CD4-positive, alpha-beta T cell treated with Interleukin-21 for 1 hour (primary cell): ENCODE data around the gene RNF13.

Source experiments
- DNase-seq: peaks from one replicate; pipeline ENCODE4 v3.0.0-alpha.2; 2020

RNF13 gene, protein sequence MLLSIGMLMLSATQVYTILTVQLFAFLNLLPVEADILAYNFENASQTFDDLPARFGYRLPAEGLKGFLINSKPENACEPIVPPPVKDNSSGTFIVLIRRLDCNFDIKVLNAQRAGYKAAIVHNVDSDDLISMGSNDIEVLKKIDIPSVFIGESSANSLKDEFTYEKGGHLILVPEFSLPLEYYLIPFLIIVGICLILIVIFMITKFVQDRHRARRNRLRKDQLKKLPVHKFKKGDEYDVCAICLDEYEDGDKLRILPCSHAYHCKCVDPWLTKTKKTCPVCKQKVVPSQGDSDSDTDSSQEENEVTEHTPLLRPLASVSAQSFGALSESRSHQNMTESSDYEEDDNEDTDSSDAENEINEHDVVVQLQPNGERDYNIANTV

DNA sequence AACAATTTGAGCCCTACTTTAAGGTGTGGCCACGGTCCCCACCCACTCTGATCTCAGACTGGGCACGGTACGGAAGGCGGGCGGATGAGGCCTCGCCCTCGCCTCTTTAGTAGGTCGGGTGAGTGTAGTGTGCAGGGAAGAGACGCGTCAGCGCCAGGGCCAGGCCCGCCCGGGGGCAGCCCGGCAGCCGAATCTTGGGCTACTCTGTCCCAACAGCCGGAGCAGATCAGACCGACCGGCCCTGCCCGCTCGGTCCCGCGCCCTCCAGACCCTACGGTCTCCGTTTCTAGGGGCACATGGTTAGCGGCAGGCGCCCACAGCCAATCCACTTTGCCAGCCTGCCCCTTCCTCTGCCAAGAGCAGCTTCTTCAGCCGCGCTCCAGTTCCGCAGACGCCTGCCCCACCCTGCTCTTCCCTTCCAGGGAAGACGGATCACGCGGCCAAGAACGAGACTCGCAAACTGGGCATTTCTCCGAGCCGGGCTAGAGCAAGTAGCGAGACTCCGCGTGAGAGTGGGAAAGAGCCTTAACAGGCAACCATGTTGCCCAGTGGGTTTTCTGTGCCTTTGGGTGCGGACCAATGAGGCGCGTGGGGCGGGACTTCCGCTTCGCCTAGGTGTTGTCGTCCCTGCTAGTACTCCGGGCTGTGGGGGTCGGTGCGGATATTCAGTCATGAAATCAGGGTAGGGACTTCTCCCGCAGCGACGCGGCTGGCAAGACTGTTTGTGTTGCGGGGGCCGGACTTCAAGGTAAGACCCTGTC is at the start of gene RNF13:
Gene RNF13, plus strand, starts transcription at position 610 of the 761 bp plus-strand sequence. CDS start 32,812 bp downstream, outside the sequence.
- peak; percentile 92 for DNase-seq

DNA sequence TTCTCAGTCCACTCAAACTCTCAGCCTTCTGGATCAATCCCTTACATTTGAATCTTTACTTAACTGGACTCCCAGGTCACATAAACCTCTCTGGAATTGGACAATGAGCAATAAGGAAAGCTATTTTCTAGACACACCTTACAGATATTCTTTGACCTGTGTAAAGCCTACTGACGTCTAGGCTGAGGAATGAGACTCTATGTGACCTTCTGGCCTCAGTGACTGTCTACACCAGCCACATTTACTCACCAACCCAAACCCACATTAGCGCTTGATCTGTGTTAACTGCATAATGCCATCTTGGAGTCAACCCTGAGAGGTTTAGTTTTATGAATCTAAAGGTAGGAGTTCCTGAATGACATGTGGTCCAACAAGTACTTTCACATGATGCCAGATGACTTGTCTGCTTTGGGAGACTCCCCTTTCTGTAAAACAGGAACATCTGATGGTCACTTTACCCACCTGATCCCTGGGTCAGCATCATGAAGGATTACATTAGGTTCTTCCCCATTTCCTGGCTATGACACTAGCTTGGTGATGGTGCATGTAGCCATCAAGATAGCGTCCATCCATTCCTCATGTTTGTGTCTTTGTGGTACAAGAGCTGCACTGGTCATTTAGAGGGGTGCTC is 49.3 kb upstream of the RNF13 start:
- no peak for DNase-seq

- DNase-seq, result no peak
These were observed 48.7 kb upstream of the RNF13 start for GRCh38 chr3:149764302-149764701.

DNA sequence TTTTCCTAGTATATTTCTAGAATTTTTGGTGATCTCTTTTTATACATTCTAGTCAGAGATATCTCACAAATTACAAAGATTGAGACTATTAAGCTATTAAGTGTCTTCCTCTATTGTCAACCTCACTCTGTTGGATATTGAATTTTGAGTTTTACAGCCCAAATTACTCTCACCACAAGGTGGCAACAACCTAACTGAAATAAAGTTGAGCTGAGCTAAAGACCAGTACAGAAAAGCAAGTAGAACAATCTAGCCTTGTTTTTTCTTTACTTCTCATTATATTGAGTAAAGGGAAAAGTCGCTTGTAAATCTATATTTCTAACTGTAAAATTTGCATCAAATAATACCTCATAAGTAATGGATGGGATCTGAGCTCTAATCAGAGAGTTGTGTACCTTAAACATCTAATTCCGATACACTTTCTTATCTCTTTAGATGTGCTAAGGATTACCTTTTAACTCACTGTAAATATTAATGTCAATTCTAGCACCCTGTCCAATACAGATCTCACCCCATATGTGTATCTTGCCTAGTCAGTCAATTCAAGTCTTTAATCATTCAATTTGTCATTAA is 47.2 kb upstream of the RNF13 start:
- DNase-seq, result no peak

GRCh38 chr3:149767720-149768119 is 45.3 kb upstream of the RNF13 start:
- DNase-seq, result no peak

DNA sequence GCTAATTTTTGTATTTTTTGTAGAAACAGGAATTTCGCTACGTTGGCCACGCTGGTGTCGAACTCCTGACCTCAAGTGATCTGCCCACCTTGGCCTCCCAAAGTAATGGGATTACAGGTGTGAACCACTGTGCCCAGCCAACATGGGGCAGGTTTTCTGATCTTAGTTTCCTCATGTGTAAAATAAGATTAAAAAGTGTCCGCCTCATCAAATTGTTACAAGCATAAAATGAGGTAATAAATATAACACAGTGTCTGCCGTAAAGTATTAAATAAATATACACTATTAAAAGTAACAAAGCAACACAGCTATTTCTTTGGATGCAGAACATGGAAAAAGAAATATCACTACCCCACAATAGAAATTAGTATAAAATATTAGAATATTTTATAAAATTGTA is 44.3 kb upstream of the RNF13 start:
- DNase-seq, result no peak

DNA sequence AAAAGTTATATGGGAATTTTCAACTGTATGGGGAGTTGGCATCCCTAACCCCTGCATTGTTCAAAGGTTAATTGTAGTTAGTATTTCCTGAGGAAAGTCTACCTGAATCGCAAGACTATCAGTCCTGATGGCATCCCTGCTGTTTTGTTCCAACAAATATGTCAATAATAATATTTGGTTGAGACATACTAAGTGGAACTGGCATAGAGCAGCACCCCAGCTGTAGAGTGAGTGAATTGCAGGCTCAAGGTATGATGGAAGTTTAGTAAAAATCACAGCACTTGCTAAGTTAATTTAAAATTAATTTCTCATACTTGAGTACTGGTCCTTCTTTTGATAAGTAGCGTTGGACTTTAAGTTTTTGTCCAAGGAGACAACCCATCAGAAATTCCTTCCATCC is 42.8 kb upstream of the RNF13 start:
- DNase-seq, result no peak

DNA sequence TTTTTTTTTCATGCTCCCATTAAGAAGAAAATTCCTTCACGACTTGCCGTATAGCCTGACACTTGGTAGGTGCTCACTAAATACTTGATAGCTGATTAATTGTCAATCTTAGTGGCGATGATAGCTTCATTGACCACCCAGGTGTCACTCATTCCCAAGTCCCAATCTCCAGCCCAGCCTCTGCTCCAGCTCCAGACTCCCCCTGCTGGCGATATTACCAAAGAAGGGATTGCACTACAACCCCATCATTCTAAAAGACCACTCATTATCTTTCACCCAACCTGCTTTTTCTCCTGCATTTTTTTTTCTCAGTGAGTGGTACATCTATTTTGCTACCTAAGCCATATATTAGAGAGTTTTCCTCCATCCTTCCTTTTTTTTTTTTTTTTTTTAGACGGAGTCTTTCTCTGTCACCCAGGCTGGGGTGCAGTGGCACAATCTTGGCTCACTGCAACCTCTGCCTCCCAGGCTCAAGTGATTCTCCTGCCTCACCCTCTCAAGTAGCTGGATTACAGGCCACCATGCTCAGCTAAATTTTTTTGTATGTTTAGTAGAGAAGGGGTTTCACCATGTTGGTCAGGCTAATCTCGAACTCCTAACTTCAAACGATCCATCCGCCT is 41.3 kb upstream of the RNF13 start:
- DNase-seq, result peak; percentile 40

DNA sequence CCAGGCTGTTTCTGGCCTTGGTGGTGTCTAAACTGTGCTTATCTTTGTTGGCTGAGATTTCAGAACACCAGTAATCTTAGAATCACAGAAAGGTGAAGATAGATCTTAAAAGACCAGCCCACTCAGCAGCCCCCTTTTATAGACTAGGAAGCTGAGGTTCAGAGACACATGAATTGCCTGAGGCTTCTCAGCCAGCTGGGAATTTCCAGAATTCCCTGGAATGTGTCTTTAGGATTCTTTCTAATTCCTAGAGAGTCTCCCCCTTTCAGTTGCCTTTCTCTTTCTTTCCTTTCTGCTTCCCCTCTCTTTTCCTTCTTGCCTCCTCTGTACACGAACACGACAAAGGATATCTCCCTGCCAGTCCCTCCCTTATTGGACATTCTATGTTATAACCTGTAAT is 40.2 kb upstream of the RNF13 start:
- DNase-seq, result no peak

DNA sequence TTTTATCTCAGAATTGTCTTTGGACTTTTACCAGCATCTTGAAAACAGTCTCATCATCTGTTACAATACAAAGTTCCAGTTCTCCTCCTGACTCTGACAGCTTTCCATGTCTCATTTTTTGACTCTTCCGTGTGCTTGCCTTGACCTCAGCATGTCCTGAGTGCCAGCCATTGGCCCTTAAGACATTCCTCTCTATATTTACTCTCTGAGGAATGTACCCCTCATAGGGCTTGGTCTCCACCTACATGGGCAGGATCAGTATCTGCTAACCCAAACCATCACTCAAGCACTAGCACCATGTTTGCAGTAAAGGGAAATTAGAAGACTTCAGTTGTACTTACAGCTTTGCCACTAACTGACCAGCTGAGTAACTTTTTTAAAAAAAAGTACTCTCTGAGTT is 36.8 kb upstream of the RNF13 start:
- no peak for DNase-seq

DNA sequence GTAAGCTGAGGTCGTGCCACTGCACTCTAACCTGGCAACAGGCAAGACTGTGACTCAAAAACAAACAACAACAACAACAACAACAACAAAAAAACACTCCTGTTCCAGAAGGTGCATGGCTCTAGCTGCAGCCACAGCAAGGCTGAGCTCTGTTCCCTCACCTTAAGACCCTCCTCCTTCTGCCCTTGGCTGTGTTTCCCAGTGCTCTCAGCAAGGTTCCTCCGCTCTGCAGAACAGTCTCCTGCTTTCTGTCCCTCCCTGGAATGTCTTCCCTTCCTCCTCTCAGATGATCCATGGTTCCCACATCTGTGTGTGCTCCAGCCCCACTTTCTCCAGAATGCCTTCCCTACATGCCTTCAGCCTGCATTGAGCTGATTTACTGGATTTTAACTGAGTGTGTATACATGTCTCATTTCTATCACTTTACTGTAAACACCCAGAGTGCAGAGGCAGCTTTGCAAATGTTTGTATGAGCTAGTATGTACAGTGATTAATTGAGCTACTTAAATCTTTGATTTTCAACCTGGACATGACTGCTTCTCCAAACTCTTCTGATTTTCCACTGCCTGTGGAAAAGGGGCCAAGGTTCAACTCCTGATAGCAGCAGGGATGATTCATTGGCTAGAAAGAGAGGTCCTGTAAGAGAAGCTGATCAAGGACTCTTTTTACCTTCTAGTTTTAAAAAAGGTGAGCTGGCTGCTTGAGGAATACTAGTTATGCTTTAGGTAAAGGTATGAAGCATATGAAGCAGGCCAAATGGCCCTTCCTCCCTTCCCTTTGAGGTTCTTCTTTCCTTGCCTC is 35.4 kb upstream of the RNF13 start:
- no peak for DNase-seq

DNA sequence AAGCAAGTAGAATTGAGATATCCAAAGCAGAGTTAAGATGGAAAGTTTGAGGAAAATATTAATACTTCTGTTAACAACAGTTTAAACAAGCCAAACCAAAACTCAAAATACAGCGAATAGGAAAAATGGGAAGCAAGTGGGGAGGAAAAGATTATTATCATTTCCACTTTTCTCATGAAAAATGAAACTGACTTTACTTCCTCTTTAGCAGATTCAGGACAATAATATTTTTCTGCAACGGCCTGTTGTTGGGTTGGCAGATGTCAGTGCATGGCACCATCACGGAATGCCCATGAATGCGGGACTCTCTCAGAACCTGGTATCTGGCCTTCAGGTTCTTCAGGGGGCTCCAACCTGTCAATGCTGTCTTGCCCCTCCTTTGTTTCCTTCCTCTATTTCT is 31.8 kb upstream of the RNF13 start:
- no peak for DNase-seq

DNA sequence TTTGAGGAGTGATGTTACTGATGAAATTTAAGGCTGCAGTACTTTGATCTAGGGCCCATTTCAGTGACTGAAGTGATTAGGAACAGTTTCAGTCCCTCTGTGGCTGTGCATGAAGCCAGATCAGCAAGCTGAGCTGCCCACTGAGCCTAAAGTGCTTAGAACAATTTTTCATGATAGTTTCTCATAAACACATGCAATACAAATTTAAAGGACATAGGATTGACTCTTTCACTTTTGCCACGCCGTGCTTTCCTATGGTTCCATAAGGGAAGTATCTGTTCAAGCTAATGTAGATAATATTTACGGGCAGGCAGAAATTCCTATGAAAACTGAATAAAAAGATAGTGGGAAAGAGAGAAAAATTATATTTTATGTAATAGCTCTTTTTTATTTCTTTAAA is 31.3 kb upstream of the RNF13 start:
- no peak for DNase-seq

- DNase-seq, result no peak
These were observed 29.4 kb upstream of the RNF13 start for GRCh38 chr3:149783576-149783975.

DNA sequence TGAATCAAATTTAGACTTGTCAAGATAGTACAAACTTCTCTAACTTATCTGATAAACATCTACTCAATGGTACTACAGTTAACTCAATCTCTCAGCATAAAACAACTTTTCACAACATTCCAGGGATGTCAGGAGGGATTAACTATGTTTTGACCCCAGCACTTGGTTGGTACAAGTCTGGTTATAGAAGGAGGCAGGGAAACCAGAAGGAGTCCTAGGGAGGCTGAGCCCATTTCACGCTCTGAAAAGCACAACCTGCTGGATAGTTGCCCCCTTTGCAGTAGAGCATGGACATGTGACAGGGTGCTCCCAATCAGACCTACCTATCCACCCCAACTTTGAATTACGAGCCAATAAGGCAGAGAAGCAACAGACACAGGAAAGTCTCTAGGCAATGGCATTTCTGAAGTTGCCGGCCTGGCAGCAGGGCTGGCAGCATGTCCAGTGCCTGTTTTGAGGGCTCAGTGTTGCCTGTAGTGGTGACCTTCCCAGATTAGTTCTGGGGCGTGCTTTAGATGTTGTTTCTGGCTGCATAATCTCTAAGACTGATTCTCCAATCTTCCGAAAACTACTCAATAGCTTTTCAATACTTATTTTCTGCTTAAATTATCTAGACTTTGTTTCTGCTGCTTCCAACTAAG is 28.8 kb upstream of the RNF13 start:
- no peak for DNase-seq

DNA sequence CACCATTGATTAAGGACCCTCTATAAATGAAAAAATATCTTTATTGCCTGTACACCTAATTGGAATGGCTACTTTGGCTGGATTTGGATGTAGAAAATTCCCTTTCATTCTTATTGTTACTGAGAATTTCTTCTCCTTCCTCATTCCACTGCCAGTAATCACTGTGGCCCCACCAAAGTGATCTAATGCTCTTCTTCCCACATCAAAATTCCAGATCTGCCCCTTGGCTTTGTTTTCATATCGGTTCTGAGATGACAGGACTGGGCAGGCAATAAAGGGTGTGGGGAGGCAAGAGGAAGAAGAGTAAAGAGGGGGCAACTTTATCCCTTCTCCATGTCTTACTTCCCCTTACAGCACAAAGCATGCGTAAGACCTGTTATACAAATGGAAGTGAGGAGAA is 22.7 kb upstream of the RNF13 start:
- no peak for DNase-seq

DNA sequence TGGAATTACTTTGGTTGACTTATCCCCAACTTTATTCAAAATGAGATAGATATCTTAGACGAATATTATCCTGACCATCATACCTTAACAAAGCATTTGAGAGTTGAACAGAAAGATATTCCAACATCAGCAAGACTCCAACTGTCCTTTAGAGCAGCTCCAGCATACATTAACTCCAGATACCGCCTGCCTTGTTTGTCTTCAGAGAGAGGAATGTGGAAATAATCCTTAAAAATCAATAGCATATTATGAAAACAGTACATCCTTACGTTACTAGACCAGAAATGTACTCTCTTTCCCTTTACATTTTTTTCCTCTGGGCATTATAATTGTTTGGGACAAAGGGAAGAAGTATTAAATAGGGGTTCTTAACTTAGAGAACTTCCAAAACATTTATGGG is 22.3 kb upstream of the RNF13 start:
- no peak for DNase-seq

DNA sequence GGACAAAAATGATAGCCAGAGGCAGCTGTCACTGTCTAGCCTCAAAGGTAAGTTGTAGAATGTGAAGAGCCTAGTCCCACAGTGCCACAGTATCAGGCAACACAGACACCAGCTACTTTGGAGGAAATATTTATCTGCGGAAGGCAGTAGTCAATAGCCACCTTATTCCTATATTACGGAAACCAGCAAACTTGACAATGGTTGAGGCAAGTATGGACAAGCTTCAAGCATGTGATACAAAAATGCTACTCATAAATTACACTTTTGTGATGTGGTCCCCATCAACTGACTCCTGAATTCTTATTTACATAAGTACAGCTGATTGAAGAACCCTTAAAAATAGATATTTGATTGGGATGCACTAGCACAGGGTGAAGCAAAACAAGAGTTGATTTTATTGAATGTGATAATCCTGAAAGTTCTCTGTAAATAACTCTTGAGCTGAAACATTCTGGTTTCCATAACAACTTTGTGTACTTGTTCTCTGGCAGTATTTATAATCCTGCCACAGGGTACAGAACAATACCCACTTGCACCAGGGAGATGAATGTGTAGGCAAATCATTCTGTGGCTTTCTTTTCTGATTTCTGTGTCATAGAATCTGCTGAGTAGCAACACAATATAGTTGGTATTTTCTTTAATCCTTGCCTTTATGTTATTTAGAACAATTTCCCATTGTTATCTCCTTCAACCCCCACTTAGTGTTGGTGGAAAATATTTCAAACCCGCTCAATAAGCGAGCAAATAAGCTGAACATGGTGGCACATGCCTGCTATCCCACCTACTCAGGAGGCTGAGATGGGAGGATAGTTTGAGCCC is 20.4 kb upstream of the RNF13 start, which contains the start of gene ANKUB1:
Gene ANKUB1, minus strand, starts transcription at position 103 of the 819 bp plus-strand sequence. CDS start 188 bp downstream, outside the sequence.
- DNase-seq, result no peak

- no peak for DNase-seq
These were observed 17.0 kb upstream of the RNF13 start for GRCh38 chr3:149796026-149796425.

GRCh38 chr3:149800693-149801092 is 12.3 kb upstream of the RNF13 start:
- DNase-seq, result no peak

DNA sequence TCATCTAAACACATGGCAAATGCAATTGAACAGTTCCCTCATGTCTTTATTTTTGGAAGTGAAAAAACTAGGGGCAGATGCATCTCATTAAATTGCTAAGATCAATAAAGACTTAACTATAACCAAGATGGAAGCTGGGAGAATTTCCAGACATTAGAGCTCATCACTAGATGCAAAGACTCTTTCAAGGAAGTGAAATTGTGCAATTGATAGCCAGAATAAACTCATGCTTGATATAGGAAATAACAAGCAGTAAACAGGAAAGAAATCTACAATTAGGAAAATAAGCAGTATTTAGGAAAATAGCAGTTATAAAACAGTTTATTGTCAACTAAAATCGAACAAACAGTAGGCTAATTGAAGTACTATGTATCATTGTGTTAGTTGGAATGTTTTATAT is 11.8 kb upstream of the RNF13 start:
- no peak for DNase-seq
